ENCODE data around the gene MPHOSPH9. TPM values are rescaled to one million over a fixed set of nuclear protein-coding genes. Genes with fewer than 3 reads are reported as not detected.

The MPHOSPH9 gene
- total RNA-seq, 1 experiment from 2014 or later: 60.5 TPM

- H3K4me1 ChIP-seq (ENCODE audit: insufficient read depth, low read length): peaks cover 3% of the 10 kb centered on the region; the same call in 1 of the 2 replicates
- H4K91ac ChIP-seq (ENCODE audit: insufficient read length, low read depth, low read length): peak overlapping the region; percentile 16
- H3K23ac ChIP-seq (ENCODE audit: insufficient read length, low read depth, low read length): no peak overlapping the region
- peak; percentile 78 for DNase-seq
- peak overlapping the region; percentile 37 for H3K18ac ChIP-seq (ENCODE audit: insufficient read length, low read depth, low read length)
- no peaks in the 10 kb centered on the region for H3K27me3 ChIP-seq (ENCODE audit: insufficient read depth, low read length)
- WGBS (ENCODE audit: extremely low coverage, insufficient read length, low lambda C conversion rate): no CpG with 5 or more reads among the region's 32 CpGs
- peak overlapping the region; percentile 44 for H4K8ac ChIP-seq (replicated peaks; ENCODE audit: insufficient read length, low read depth, low read length)
- Mint-ChIP-seq H3K4me1 (peaks cover 42 to 44% of the 10 kb centered on the region in 2 experiments), H3K27me3 (ENCODE audit: low read depth) (no peaks in the 10 kb centered on the region), H3K27ac (peak overlapping the region; percentile 95 to 96 (median 96)), H3K9me3 (peaks cover 0 to 3% of the 10 kb centered on the region in 2 experiments; a peak in 2 of 5 replicates), H3K36me3 (ENCODE audit: insufficient read depth in 1 of 3, low read depth in 3 of 3) (peaks cover 10 to 46% (median 36%) of the 10 kb centered on the region in 3 experiments), H3K4me3 (peak overlapping the region; percentile 91 to 96)
- H2BK120ac ChIP-seq (ENCODE audit: low read depth, low read length, poor library complexity, severe bottlenecking): no peak overlapping the region
- H3K56ac ChIP-seq (ENCODE audit: insufficient read length, low read depth, low read length): no peak overlapping the region
- peak overlapping the region; percentile 6 for H4K5ac ChIP-seq (ENCODE audit: insufficient read length, low read depth, low read length)
- no peak overlapping the region for H2BK20ac ChIP-seq (ENCODE audit: low read depth, low read length, poor library complexity, severe bottlenecking)
- peak overlapping the region; percentile 77; the same call in 1 of the 2 replicates for H3K14ac ChIP-seq (ENCODE audit: insufficient read depth, low read length)
- H3K4me2 ChIP-seq (ENCODE audit: insufficient read depth, insufficient read length, low read length): peak overlapping the region; percentile 61
- H3K79me1 ChIP-seq (ENCODE audit: insufficient read depth, low read depth, low read length, poor library complexity, severe bottlenecking): peaks cover 1% of the 10 kb centered on the region
- no peak overlapping the region for H2BK5ac ChIP-seq (ENCODE audit: insufficient read length, low read length)
- H4K20me1 ChIP-seq (ENCODE audit: control insufficient read depth, insufficient read depth, insufficient read length): no peaks in the 10 kb centered on the region
- H2BK12ac ChIP-seq (ENCODE audit: insufficient read length, low read depth, low read length): no peak overlapping the region
- H2BK15ac ChIP-seq (ENCODE audit: low read depth, low read length): no peak overlapping the region
- no peak overlapping the region for H2AK5ac ChIP-seq (ENCODE audit: insufficient read length, low read length)
- H3K9ac ChIP-seq (ENCODE audit: extremely low read depth, insufficient read length, low read length): peak overlapping the region; percentile 89
- H3K27ac ChIP-seq (ENCODE audit: insufficient read length, low read depth, low read length): no peak overlapping the region
- H3K4ac ChIP-seq (ENCODE audit: low read depth, low read length): no peak overlapping the region; the same call in 1 of the 2 replicates
- no peaks in the 10 kb centered on the region for H3K9me3 ChIP-seq (ENCODE audit: control insufficient read depth, low read depth, low read length)
- TF ChIP-seq, protein P1, sequence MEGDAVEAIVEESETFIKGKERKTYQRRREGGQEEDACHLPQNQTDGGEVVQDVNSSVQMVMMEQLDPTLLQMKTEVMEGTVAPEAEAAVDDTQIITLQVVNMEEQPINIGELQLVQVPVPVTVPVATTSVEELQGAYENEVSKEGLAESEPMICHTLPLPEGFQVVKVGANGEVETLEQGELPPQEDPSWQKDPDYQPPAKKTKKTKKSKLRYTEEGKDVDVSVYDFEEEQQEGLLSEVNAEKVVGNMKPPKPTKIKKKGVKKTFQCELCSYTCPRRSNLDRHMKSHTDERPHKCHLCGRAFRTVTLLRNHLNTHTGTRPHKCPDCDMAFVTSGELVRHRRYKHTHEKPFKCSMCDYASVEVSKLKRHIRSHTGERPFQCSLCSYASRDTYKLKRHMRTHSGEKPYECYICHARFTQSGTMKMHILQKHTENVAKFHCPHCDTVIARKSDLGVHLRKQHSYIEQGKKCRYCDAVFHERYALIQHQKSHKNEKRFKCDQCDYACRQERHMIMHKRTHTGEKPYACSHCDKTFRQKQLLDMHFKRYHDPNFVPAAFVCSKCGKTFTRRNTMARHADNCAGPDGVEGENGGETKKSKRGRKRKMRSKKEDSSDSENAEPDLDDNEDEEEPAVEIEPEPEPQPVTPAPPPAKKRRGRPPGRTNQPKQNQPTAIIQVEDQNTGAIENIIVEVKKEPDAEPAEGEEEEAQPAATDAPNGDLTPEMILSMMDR (conservative IDR thresholded peaks at IDR 0.05): peak; percentile 43; the same call in 2 of the 3 replicates
- peaks cover 23% of the 10 kb centered on the region; the same call in 1 of the 2 replicates for H3K79me2 ChIP-seq (ENCODE audit: insufficient read depth, low read length)
- H2AFZ ChIP-seq (ENCODE audit: low read length): no peak overlapping the region
- no peak overlapping the region for H3T11ph ChIP-seq (ENCODE audit: low read length)
- H3K23me2 ChIP-seq (ENCODE audit: insufficient read length, low read depth, low read length, poor library complexity, severe bottlenecking): peaks cover 14% of the 10 kb centered on the region
These were observed 36.5 kb upstream of the MPHOSPH9 start for GRCh38 chr12:123269395-123269892.
